GM18520 (cell line): Measurements from ENCODE around the gene CFAP43.
A peak's percentile ranks its signal among the peaks of the same experiment; 100 is the strongest.

ENCODE experiments used
- ATAC-seq: cut with Tn5 transposase; IDR thresholded peaks from one replicate; pipeline ENCODE4 v1.9.1; 2021; ENCODE audit not compliant: unreplicated experiment

The CFAP43 gene, protein sequence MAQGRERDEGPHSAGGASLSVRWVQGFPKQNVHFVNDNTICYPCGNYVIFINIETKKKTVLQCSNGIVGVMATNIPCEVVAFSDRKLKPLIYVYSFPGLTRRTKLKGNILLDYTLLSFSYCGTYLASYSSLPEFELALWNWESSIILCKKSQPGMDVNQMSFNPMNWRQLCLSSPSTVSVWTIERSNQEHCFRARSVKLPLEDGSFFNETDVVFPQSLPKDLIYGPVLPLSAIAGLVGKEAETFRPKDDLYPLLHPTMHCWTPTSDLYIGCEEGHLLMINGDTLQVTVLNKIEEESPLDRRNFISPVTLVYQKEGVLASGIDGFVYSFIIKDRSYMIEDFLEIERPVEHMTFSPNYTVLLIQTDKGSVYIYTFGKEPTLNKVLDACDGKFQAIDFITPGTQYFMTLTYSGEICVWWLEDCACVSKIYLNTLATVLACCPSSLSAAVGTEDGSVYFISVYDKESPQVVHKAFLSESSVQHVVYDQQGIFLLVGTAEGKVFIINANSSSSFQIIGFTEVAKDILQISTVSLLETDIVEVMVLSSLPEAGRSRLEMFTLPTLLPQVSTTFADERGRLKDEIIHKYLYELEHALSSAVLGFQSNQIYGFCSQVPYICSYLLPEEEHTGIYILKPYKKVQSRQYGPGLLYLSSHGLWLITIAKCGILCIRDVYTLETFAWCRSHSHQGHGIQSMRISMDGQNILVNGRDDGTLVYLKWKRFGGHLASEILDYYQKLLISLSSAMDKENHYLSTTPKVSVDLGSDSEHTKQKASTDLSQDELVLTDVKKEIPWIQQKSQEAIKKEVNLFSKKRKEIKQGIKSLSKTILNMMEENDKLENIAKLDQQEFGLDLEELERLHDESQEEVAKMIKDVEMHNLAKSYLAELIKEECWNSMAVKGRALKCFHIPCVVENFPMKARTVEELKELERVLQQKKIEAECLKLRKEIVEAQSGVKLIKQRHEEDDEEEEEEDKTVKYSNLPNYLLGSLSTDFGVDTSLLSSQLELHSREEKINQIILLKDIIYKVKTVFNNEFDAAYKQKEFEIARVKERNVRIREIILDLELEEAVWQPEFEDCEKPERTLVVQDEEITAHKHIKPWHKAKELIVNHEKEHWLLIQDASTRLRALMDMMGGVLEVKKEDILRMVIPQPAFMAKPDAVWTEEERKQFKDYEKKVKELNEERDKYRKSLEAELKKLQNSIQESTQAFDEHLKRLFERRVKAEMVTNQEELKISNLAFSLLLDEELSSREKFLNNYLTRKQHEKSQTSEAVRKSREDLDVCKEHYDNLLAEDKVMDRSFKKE (N-terminal part only)

DNA sequence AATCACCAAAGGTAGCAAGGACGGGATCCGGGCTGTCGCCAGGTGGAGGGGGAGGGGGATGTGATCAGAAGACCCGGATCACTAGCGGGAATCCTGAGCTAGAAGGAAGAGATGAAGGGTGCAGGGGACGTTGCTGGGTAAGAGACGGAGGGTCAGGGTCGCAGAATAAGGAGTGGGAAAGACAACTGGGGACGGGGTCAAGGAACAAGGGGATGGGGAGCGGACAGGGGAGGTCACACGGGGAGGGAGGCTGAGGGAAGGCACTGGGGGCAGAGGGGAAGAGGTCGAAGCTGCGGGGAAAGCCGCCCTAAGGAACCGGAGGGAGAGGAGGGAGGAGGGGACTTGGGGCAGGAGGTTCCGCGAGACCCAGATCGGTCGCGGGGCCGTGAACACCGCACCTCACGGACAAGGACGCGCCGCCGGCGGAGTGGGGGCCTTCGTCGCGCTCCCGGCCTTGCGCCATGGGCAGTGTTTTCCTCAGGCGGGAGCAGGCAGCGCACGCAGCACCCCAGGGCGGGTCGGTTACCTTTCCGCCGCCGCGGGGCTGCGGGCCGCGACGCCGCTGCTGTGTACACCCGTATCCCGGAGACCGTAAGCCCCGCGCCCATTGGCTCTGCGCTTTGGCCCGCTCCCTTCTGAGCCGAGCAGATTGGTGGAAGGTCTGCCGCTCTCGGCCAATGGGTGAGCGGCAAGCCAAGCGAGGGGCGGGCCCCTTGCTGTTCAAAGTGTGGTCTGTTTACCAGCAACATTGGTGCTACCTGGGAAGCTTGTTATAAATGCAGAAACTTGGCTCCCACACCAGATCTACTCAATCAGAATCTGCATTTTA is at the start of gene CFAP43:
CFAP43 (minus strand) TSS at position 581 of the 829 bp plus-strand sequence; CDS start at position 463, 118 bp downstream.
- ATAC-seq, result peak; percentile 100

DNA sequence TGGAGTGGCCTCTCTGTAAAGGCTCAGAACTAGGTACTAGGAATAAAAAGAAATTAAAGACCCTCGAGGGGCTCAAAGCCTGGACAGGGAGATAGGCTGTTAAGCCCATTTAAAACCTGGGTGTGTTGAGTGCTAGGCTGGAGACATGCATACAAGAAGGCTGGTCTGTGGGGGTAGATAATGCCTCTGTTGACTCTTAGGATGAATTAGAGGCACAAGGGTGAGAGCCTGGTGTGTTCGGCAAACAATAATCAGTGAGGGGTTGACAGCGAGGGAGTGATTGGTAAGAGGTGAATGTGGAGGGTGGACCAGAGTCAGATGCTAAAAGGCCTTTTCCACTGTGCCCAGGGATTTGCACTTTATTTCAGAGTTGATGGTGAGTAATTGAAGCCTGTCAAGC is 49.5 kb upstream of the CFAP43 start:
- no peak for ATAC-seq

DNA sequence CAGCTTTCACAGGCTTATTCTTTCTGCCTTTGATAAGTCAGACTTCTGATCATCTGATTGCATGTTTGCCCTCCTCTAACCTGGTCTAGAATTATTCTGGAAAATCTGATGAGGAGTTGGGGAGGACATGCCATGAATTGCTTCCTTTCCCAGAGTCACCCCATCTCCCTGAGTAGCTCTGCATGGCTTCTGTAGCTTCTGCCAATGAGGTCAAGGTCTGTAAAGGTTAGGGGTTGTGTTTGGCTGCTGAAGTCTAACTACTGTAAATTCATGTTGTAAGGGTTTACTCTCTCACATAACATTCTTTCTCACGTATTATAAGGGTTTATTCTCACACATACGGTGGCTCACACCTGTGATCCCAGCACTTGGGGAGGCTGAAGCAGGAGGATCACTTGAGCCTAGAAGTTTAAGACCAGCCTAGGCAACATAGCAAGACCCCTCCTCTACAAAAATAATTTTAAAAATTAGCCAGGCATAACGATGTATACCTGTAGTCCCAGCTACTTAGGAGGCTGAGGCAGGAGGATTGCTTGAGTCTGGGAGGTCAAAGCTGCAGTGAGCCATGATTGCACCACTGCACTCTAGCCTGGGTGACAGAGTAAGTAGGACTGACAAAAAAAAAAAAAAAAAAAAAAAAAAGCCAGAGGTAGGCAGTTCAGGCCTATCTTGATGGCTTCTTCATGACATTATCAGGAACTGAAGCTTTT is 47.5 kb upstream of the CFAP43 start:
- ATAC-seq, result no peak

DNA sequence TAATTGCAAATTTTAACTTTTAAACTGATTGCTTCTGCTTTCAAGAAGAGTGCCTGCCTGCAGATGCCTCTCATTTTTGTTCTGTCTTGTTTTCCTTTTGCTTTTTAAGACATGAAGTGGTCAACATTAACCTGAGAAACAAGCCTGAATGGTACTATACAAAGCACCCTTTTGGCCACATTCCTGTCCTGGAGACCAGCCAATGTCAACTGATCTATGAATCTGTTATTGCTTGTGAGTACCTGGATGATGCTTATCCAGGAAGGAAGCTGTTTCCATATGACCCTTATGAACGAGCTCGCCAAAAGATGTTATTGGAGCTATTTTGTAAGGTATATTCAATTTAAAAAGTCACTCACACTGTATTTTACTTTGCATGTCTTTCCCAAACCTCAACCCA is 45.6 kb upstream of the CFAP43 start:
- ATAC-seq, result no peak

DNA sequence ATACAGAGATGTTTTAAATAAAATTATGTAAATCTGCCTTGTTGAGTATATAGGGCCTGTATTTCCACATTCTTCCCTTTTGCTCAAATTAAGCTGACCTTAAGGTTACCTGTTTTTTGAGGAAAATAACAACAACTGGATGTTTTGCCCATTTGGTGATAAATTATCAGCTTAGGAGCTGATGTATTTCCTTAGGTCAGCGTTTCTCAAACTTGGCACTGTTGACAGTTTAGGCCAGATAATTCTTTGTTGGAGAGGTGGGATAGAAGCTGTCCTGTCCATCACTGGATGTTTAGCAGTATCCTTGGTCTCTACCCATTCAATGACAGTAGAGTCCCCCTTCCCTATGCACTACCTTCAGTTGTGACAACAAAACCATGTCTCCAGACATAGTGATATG is 44.0 kb upstream of the CFAP43 start:
- no peak for ATAC-seq

DNA sequence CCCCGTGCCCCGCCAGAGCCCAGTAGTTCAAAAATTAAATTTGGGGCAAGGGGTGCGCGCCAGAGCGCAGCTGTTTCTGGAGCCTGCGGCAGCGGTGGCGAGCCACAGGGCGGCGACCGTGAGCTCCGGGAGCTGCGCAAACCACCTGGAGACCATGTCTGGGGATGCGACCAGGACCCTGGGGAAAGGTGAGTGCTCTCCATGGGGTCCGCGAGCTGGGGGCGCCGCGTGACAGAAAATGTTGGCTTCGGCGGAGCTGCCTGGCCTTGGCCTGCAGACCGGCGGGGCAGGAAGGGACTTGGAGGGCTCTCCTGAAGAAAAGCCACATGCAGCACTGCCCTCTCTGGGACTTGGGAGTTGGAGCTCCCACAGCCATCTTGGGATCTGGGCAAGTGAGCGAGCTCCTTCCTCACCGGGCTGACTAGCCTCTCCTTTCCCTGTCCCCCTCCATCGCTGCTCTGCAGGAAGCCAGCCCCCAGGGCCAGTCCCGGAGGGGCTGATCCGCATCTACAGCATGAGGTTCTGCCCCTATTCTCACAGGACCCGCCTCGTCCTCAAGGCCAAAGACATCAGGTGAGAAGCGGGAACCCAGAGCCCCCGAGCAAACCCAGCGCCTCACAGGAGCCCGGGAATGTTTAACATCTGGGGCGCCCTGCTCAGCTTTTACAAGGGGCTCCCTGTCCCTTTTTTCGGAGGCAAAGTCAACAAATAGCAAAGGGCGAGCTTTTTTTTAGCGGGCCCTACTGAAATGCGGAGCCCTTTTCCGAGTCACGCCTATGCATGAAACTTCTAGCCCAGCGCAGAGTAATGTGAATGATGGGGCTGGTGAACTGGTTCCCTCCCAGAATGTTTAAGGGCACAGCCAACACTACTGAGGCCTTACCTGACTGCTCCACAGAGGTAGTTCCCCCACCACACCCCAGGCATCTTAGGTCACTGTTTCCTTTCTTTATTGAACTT is 42.9 kb upstream of the CFAP43 start:
- no peak for ATAC-seq

DNA sequence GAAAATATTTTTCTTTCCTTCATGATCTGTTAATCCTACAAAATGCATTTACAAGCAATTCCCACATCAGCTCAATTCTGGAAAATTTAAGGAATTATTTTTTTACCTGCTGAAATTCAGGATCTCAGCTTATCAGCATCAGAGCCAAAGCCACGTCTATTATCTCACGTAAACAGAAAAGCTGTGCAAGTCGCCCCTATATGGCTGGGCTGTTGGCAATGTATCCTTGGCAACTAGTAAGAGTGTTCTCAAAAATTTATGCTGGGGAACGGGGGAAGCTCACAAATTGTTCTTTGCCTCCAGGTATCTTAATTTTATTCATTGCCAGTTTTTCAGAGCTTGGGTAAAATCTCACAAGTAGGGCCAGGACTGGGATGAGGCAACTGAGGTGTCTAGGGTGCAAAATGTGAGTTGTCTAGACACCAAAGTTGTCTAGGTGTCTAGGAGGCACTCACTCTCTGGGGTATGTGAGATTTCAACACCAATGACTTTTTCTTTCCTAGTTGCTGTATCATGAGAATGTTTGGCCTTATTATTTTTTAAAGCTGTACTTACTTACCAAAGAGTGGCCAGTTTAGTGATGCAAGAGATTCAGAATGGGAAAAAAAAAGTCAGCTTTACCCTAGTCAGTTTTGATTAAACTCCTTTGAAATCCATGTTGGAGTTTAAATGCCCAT is 41.9 kb upstream of the CFAP43 start:
- ATAC-seq, result no peak

DNA sequence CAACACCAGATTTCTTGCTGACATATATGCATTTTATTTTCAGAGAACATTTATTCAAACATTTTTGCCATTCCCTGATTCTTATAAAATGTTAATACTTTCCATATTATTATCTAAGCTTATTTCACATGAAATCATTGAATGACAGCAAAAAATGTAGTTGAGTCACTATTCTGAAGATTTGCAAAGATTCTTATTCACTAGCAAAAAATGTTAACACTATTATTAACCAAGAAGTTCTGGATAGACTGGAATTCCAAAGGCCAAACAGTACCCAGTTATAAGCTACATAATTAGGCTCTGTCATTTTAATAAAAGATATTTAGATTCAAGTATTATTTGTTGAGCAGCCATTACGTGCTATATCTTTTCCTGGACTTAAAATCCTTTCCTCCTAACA is 41.1 kb upstream of the CFAP43 start:
- no peak for ATAC-seq

DNA sequence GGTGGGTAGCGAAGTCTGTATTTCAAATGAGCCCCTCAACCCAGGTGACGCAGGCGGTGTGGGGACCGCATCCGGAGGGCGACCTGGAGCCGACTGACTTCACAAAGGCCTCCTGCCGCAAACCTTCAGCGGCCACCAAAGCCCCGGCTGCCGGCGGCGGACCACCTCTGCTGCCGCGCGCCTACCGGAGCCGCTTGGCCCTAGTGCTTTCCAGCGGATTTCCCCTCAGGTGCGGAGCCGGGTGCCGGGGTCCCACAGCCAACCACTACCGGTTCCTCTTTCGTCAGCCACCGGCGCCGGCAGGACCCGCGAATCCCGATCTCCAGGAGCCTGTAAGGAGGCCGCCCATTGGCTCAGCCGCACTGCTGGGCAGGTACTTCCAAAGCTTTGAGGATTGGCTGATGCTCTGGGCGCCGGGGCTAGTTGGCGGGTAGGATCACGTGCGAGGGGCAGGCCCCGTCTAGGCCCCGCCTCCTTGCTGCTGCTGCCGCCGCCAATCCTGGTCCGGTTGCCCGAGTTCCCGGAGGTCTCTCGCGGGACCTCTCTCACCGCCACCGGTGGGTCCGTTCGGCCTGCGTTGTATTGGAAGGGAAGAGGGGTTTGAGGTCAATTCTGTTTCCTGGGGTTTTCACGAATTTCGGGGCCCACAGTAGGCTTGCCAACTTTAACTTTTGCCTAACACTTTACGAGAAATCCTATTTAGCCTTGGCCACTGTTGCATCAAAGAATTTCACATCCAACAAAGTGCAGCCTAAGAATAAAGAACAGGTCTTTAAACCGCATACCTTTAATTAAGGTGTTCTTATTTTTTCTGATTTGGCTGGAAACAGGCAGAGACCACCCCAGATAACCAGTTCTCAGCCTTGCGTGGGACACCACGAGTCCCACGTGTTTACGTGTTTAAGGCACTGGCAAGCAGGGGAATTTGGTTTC is 36.8 kb upstream of the CFAP43 start, which contains the start of gene GSTO2:
GSTO2 (plus strand) TSS at position 472 of the 933 bp plus-strand sequence. CDS start 5,732 bp downstream, outside the sequence.
- ATAC-seq, result peak; percentile 98

DNA sequence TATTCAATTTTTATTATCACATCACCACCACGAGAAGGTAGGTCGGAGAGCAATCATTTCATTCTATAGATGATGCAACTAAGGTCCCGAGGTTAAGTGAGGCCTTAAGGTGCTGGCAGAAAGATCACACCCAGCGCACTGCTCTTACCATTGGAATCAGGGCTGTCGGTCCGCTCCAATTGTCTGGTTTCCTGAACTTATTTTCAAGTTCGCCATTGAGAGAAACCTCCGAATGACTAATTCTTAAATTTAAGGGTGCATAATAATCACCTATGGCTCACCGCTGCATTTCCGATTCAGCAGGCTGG is 36.2 kb upstream of the CFAP43 start:
- ATAC-seq, result no peak

DNA sequence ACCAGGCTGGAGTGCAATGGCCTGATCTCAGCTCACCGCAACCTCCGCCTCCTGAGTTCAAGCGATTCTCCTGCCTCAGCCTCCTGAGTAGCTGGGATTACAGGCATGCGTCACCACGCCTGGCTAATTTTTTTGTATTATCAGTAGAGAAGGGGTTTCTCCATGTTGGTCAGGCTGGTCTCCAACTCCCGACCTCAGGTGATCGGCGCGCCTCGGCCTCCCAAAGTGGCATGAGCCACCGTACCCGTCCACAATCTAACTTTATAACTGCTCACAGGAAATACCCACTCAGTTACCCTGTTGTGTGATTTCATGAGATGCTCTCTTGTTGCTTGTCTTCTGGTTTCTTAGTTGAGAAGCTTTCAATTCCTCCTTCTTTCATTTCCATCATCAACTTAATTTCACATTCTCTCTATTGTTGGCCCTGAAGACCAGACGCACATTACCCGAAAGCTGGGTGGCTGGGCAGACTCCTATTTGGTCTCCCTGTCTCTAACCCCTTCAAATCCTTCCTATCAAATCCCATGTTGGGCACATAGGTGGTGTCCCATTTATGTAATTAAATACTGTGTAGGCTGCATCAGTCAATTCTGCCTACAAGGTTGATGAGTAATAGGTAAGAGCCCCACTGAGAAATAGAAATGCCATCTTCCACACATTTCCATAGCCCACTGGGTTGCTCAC is 35.7 kb upstream of the CFAP43 start:
- ATAC-seq, result no peak

DNA sequence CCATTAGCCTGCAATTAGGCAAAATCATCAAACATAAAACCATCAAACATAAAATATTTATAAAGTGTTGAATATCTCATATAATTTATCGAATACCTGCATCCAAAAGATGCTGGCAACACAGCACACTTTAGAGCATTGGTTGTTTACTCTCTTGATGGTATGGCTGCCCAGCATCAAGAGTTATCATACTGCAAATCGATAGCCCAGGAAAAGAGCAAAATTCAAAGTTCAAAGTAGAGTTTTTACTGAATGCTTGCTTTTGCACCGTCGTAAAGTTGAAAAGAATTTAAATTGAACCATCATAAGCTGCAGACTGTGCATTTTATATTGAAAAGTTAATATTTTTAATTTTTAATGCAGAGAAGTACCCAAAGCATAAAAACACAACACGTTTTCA is 32.6 kb upstream of the CFAP43 start:
- ATAC-seq, result no peak

DNA sequence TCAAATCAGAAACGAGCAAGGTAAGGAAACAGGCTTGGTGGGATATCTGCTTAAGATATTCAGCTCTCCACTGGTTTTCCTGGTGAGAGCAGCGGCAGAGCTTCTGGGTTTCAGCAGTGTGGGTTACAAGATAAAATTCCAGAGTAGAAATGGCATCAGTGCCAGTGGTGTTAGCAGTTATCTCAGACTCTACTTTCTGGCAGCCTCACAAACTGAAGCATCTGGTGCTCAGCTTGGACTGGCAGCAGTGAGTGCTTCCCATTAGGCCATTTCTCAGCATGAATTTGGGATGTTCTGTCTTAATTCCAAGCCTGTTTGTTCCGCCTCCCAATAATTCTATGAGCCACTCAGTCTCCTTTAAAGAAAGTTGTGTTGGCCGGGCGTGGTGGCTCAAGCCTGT is 29.9 kb upstream of the CFAP43 start:
- no peak for ATAC-seq

DNA sequence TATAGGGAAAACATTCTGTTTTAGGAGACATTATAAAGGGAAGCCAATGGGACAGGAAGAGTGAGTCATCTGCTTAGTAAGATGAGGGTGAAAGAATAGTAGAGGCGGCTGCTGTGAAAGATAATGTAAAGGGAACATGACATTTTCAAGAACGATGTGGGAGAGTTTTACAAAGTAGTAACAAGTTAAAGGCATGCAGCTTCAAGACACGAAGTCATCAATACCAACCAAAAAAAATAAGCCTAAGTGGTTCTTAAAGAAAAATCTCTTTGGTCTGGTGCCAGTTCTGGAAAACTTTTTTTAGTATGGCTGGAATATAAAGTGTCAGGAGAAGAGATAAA is 28.6 kb upstream of the CFAP43 start:
- no peak for ATAC-seq

DNA sequence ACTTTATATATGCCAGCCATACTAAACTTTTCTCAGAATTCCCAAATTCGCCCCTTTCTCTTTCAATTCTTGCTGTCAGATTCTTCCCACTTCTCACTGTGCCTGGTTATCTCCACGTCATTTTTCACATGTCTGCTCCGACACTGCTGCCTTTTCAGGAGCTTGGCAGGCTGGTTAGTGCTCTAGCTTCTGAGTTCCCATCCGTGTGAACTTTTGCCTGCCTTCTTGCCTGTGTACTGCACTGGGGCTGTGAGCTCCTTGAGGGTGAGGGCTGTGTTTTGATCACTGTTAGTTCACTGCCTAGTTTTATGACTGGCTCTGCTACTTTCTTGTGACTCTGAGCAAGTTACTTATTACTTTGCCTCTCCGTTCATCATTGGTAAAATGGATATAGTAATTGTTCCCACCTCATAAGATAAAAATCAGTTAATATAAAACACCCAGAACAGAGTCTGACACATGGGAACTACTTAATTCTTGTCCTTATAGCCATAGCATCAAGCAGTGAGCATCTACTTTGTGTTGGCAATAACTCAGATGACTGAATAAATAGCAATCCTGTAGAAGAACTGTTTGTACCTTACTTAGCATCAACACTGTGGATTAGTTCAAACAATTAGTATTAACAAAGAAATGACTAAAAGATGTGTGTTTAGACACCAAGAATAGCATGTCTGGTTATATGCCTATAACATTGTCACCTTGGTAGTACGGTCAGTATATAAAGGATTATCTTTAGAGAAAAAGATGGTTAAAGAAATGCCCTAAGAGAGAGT is 28.0 kb upstream of the CFAP43 start:
- no peak for ATAC-seq

DNA sequence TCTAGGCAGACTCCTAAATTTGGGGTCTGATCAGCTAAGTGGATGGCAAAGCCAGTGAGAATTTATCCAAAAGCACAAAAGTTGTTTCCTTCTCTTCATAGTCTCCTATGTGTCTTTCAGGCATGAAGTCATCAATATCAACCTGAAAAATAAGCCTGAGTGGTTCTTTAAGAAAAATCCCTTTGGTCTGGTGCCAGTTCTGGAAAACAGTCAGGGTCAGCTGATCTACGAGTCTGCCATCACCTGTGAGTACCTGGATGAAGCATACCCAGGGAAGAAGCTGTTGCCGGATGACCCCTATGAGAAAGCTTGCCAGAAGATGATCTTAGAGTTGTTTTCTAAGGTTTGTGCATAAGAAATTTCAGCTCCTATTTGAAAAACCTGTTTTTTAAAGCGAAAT is 27.3 kb upstream of the CFAP43 start:
- no peak for ATAC-seq
